NCI-H345 treated with DMSO at 0.1 percent for 48 hours (cell line): ENCODE measurements around the gene LIF.

ENCODE experiments used
- DNase-seq: peaks from one replicate; lab custom pipeline; 2025; ENCODE audit not compliant: unreplicated experiment; lab: John Stamatoyannopoulos, UW

The LIF gene

DNA sequence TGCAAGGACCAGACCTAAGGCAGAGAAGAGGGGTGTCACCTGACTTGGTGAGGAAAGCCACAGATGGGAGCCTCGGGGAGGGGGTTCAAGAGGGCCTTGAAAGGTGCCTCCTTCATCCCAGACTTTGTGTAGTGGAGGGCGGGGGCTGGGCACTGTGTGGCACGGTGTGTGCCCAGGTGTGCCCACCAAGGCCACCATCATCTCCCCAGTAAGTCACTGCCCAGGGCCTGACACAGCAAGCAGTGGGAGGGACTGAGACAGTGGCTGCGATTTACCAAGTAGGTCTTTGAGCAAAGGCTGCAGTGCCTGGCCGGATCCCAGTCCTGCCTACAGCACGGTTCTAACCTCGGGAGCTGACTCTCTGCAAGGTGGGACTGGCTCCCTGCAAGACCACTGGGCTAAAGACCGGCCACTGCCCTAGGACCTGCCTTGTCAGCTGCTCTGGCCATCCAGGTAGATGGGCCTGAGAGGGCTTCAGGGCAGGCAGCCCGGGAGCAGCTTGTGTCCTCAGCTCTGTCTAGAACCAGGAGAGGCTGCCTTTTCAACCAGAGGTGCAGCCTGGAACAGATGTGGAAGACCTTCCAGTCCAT lies 18.7 kb upstream of the LIF start:
- no peak for DNase-seq

DNA sequence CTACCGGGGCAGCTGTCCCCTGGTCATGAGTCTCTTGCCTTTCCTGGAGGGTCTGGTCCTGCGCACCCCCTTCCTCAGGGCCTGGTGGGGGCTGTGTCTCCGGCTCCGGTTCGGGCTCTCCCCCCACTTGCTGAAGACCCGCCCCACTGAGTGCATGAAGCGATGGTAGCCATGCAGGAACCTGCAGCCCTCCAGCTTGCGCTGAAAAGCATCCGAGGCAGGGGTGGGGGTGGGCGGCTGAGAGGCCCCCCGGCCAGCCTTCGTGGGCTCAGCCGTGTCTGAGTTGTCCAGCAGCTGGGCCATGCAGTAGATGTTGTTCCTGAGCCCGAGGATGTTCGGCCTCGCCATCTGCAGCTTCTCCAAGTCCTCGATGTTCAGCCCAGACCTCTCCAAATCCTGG lies 17.3 kb upstream of the LIF start:
- DNase-seq: no peak

- DNase-seq: peak; percentile 13
These were observed 16.6 kb upstream of the LIF start for GRCh38 chr22:30262917-30263741.

DNA sequence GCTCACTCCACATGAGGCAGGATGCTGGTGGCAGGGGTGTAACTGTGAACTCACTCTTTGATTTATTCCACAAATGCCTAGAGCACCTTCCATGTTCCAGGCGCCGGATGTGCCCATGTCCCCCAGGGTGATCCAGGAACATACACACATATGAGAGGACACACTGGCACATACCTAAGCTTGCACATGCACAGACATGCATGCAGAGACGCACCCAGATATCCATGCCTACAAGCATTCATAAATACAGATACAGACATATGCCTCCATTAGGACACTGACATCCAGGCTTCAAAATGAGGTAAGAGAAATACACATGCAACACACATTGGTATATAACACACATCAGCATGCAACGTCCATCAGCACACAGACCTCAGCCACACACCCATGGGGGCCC lies 15.6 kb upstream of the LIF start:
- no peak for DNase-seq

DNA sequence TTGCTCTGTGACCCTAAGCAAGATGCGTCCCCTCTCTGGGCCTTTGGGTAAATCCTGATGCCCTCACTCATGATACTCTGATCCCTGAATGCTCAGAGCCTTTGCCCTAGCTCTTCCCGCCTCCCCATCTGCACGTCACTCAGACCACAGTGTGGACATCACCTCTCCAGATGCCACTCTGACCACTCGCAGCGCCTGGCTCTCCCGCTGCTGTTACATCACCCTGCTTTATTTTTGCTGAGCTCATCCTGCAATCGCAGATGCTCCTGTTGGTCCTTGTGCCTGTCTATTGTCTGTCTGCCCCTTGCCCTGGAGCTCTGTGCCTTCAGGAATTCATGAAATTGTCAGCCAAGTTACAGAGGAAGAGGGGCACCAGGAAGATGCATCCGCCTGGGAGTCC lies 14.6 kb upstream of the LIF start:
- no peak for DNase-seq

GRCh38 chr22:30260682-30261081 lies 14.1 kb upstream of the LIF start:
- no peak for DNase-seq

- DNase-seq: no peak
These were observed 13.7 kb upstream of the LIF start for GRCh38 chr22:30260276-30260675.

DNA sequence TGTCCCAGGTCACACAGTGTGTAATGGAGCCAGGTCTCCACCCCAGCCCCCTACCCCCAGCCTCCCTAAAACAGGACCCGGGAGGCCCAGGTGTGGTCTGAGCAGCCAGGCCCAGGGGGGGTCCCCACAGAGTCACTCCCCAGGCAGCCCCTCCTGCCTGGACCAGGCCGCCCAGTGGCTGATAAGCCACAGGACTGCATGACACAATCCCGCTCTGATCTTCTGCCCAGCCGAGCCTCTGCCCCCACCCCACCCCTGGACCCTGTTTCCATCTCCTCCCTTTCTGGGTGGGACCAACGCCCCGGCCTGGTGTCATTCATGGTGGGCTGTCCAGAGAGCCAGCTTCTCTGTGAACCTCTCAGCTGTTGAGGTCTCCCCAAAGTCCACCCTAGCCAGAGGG lies 7.8 kb upstream of the LIF start:
- no peak for DNase-seq

DNA sequence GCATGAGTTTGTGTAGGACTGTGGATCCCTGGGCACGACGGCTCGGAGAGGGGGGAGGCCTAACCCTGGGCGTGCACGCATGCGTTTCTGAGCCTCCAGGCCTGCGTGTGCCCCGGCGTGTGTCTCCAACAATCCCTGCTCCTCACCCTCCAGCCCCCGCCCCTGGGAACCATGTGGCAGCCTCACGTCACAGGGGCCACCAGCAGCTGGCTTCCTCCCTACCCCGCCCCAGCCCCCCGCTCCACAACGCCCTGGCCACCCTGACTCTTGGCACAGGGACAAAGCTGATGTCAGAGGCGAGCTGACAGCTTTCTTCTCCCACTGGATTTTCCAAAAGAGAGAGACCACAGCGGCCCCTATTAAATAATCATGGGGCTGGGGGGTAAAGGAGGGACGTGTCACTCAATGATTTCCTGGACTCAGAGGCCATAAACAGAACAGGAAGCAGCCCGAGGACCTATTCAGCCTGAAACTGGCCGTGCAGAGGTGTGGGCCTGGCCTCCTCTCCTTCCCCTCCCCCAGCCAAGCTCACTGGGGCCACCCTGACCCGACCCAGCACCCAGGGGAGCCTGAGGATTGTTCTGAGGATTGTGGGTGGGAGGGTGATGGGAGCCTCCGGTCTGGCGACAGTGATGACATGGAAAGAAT lies 6.8 kb upstream of the LIF start:
- no peak for DNase-seq

DNA sequence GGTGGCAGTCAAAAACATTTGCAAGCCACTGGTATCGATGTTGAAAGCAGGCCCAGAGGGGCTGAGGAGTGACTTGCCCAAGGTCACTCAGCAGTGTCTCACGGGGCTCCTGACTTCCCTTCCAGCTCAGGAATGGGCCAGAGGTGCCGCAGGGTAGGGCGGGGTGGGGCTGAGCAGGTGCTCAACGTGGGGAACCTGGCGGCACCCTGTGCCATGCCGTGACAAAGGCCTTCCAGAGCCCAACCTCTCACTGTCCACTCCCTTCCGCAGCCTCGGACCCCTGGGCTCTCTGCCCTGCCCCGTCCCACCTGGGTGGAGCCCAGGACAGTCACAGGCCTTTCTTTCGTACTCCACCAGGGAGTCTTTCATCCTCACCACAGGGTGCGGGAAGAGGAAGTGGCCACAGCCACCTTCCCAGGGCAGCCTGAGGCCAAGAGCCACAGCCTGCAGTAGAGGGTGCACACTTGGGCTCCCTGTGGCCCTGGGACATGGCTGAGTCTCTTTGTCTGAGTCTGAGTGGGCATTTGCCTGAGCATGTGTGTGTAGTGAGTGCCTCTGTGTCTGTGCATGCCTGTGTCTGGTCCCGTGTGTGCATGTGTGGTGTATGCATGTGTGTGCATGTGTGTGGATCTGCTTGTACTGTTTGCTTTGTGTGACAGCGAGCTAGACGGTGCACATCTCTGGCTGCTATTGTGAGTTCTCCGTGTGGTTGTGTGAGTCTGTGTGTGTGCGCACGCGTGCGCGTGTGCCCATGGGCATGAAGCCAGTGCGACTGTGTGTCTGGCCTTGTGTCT lies 6.0 kb upstream of the LIF start:
- DNase-seq: no peak

GRCh38 chr22:30251711-30252110 lies 5.2 kb upstream of the LIF start:
- DNase-seq: no peak

- DNase-seq: no peak
These were observed 4.2 kb upstream of the LIF start for GRCh38 chr22:30250661-30251267.

DNA sequence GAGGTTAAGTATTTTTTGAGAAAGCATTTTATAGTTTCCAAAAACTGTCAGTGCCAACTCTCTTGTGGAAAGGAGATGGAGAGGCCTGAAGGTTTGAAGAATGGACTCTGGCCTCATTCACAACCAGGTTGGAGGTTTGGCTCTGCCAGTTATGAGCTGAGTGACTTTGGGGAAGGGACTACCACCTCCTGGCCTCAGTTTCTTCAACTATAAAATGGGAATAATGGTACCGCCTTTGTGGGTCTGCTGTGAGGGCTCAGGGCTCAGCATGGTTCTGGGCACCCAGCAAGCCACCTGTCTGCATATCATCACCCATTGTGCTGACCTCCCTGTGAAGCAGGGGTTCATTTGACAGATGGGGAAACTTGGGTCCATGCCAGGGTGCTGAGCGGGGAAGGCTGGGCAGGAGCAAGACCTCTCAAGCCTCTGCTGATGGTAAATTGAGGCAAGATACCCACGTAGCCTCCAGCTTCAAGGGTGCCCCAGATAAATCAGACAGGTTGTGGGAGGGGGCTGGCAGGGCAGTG lies 3.5 kb upstream of the LIF start:
- no peak for DNase-seq

- no peak for DNase-seq
These were observed 2.8 kb upstream of the LIF start for GRCh38 chr22:30249049-30250038.

DNA sequence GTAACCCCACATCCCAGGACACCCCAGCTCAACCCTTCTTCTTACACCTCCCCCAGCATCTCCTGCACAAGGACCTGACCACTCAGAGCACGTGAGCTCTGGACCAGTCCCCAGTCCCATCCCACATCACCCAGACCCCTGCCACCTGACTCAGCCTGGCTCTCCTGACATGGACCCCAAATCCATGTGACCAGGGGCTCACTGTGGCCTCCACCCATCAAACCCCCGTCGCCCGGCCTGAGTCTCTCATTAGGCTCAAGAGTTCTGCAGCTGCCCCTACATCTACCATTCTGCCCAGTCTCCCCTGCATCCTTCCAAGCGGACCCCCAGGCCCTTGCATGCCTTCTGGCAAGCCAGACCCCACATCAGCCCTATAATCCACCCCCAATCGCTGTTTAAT lies 1.9 kb upstream of the LIF start:
- no peak for DNase-seq

DNA sequence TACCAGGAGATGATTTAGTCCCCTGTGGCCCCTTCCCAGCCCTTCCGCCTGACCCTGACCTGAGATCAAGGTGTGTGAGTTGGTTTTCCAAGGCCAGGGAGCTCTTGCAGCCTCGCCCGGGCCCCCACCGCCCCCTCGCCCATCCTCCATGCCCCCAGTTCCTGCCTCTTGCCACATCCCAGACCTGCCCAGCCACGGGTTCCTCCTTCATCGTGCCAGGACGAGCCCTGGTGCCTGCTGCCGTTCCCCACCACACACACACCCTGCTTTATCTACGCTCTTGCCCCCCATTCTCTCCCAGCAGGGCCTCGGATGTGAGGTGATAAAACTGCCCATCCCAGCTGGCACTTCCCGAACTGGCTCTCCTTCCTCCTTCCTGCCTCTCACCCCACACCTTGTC lies 1.4 kb upstream of the LIF start:
- DNase-seq: no peak

GRCh38 chr22:30247561-30247960 lies 1.0 kb upstream of the LIF start:
- no peak for DNase-seq

DNA sequence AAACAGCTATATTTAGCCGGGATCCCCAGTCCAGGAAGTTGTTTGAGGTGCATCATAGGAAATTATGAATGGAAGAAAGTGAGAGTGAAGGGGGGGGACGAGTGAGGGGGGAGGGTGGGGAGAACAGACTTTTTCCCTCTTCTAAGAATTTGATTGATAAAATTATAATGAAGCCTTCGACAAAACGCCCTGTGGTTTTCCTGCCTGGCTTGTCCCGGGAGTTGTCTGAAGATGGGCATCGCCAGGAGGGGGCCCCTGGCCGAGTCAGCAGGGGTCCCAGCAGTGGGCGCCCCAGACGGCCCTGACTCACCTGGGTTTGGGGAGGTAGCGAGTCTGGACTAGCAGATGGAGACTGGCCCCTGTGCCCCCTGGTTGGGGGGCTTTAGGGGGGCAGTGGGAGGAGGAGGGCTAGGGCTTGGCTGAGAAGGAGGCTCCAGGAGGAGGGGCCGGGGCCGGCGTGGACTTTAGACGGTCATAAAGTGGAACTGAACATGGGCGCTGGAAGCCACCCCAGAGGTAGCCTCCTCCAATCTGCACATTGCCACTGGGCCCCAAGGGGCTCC lies 336 bp upstream of the LIF start:
- DNase-seq: no peak

DNA sequence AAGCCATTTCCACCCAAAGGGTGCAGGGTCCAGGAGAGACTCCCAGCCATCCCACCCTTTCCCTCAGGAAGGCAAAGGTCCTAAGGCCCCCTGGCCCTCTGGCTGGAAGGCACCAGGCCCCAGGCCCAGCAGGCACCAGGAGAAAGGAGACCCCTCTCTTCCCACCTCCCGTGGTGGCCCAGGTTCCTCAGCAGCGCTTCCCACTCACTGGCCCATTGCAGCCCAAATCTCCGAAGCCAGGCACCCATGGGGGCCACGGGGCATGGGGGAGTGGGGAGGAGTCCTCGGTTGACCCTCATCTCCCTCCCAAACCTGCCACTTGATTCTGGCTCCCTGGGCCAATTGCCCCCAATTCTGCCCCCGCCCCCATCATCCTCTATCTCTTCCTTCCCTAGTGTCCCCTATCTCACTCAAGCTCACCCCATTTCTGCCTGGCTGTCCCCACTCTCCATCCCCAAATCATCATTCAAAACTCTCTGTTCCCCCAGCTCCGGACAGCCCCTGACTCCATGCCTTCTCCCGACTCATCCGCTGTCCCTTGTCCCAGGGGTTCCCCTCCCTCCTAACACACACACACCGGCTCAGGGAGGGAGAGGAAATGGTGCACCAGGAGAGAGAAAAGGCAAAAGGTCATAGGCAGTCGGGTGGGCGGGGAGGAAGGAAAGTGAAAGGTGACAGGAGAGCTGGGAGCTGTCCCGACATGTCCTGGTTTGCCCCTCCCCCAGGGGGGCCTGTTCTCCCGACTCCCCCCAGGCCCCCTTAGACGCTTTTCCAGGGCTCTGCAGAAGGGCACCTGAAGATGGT lies 1.2 kb downstream of the LIF start:
- DNase-seq: no peak
